ENCODE measurements around the gene CNTNAP5.

CNTNAP5 gene

DNA sequence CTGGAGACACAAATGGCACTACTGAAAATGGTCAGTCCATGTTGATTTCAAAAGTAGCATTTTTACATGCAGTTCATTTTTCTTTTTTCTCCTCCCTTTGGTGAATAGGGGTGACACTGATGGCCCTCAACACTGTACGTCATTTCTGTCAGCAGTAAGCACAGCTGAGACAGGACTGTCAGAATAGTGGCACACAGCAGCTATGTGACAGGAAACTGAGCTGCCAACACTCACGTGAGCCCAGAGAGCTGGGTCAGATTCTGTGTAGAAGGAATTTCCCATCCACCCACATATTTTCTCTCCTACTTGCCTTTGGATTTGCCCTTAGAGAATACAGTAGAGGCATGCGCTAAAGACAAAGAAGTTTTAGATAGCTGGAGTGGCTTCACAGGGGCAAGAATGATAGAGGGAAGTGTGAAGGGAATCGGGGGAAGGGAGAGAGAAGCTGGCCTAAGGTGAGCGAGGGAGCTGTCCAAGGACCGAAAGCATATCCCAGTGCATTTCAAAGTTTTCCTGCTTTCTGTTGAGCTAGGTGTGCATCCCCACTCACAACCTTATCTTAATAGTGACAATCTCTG, 476.6 kb downstream of the CNTNAP5 start:
- 88% methylated on average over 4 of the region's 6 CpGs for WGBS
- Histone ChIP-seq H2AK5ac (ENCODE audit: low read length, severe bottlenecking) (no peak overlapping the region), H3K36me3 (ENCODE audit: control insufficient read depth in 1 of 2, insufficient read depth in 2 of 2, low read depth in 1 of 2, low read length in 2 of 2) (no peaks in the 10 kb centered on the region), H3K4me2 (ENCODE audit: low read length, poor library complexity, severe bottlenecking) (no peak overlapping the region), H3K23ac (ENCODE audit: low read length in 2 of 2) (no peak overlapping the region), H3K9ac (ENCODE audit: low read length) (no peak overlapping the region), H4K91ac (ENCODE audit: low read length) (no peak overlapping the region), H3K27ac (ENCODE audit: low read length, poor library complexity, severe bottlenecking) (no peak overlapping the region), H3K4ac (ENCODE audit: low read depth in 1 of 2, low read length in 2 of 2) (no peak overlapping the region), H3K4me3 (ENCODE audit: insufficient read depth in 1 of 2, low read depth in 1 of 2, low read length in 2 of 2) (no peak overlapping the region), H2BK12ac (ENCODE audit: low read length in 2 of 2) (no peak overlapping the region), H2BK120ac (ENCODE audit: low read depth, low read length) (no peak overlapping the region), H3K79me1 (replicated peaks; ENCODE audit: low read length, poor library complexity, severe bottlenecking) (no peaks in the 10 kb centered on the region), H3K27me3 (ENCODE audit: control insufficient read depth in 1 of 2, insufficient read depth in 1 of 2, low read length in 2 of 2) (no peaks in the 10 kb centered on the region), H3K4me1 (ENCODE audit: control insufficient read depth, insufficient read depth, low read depth, low read length) (no peaks in the 10 kb centered on the region), H2BK15ac (ENCODE audit: low read depth, poor library complexity, severe bottlenecking) (no peak overlapping the region), H3K9me3 (ENCODE audit: control insufficient read depth, low read length) (peaks cover 4% of the 10 kb centered on the region), H2AFZ (ENCODE audit: low read depth, low read length) (no peak overlapping the region), H3K18ac (ENCODE audit: low read depth in 1 of 2, low read length in 2 of 2) (no peak overlapping the region), H3K14ac (ENCODE audit: low read length in 2 of 2) (no peak overlapping the region), H4K8ac (ENCODE audit: low read length) (no peak overlapping the region), H2BK5ac (ENCODE audit: low read depth, low read length, poor library complexity, severe bottlenecking) (no peak overlapping the region)
- DNase-seq: no peak

DNA sequence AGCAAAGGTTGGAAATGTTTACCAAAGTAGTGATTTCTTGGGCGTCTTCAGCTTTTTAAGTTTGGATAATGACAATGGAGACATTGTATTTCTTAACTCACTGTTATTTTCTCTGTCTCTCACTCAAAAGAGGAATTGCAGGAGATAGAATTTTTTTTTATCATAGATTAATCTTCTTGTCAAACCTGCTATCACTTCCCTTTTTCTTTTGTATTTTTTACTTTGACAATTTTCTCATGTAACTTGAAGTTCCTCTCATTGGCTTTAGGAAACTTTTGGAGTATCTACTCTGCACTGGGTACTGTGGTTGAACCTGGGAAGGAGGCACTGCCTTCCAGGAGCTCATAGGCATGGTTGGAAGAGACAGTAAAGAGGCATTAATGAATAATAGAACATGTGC, 489.1 kb downstream of the CNTNAP5 start:
- no peak overlapping the region for H3K4me2 ChIP-seq (ENCODE audit: low read length, poor library complexity, severe bottlenecking)
- no peak overlapping the region for H3K14ac ChIP-seq (ENCODE audit: low read length in 2 of 2)
- H3K4me1 ChIP-seq (ENCODE audit: control insufficient read depth, insufficient read depth, low read depth, low read length): no peaks in the 10 kb centered on the region
- H3K36me3 ChIP-seq (ENCODE audit: control insufficient read depth in 1 of 2, insufficient read depth in 2 of 2, low read depth in 1 of 2, low read length in 2 of 2): no peaks in the 10 kb centered on the region
- H2BK12ac ChIP-seq (ENCODE audit: low read length in 2 of 2): no peak overlapping the region
- H2BK15ac ChIP-seq (ENCODE audit: low read depth, poor library complexity, severe bottlenecking): no peak overlapping the region
- no peak overlapping the region for H3K23ac ChIP-seq (ENCODE audit: low read length in 2 of 2)
- H3K9me3 ChIP-seq (ENCODE audit: control insufficient read depth, low read length): no peaks in the 10 kb centered on the region
- no peak overlapping the region for H2BK120ac ChIP-seq (ENCODE audit: low read depth, low read length)
- no CpG with 5 or more reads among the region's 1 CpG for WGBS
- no peak overlapping the region for H2BK5ac ChIP-seq (ENCODE audit: low read depth, low read length, poor library complexity, severe bottlenecking)
- H2AK5ac ChIP-seq (ENCODE audit: low read length, severe bottlenecking): no peak overlapping the region
- no peak overlapping the region for H3K9ac ChIP-seq (ENCODE audit: low read length)
- H3K18ac ChIP-seq (ENCODE audit: low read depth in 1 of 2, low read length in 2 of 2): no peak overlapping the region
- DNase-seq: no peak
- H3K79me1 ChIP-seq (replicated peaks; ENCODE audit: low read length, poor library complexity, severe bottlenecking): no peaks in the 10 kb centered on the region
- H2AFZ ChIP-seq (ENCODE audit: low read depth, low read length): no peak overlapping the region
- no peak overlapping the region for H3K27ac ChIP-seq (ENCODE audit: low read length, poor library complexity, severe bottlenecking)
- H4K8ac ChIP-seq (ENCODE audit: low read length): no peak overlapping the region
- no peaks in the 10 kb centered on the region for H3K27me3 ChIP-seq (ENCODE audit: control insufficient read depth in 1 of 2, insufficient read depth in 1 of 2, low read length in 2 of 2)
- H3K4ac ChIP-seq (ENCODE audit: low read depth in 1 of 2, low read length in 2 of 2): no peak overlapping the region
- no peak overlapping the region for H3K4me3 ChIP-seq (ENCODE audit: insufficient read depth in 1 of 2, low read depth in 1 of 2, low read length in 2 of 2)
- no peak overlapping the region for H4K91ac ChIP-seq (ENCODE audit: low read length)

DNA sequence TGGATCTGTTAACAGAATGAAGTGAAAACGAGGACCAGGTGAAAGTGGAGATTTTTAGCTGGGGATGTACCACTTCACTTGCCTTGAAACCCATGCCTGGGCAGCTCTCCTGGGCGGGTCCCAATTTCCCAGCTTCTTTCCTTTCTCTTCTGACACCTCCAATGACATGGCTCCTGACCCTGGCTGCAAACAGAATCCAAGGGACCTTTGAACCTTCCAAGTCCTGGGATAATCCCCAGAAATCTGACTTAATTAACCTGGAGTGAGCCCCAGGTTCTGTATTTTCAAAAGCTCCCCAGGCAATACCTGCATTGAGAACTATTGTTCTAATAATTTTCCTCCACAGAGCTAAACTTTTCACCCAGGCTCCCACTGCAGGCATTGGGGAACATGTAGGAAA, 495.9 kb downstream of the CNTNAP5 start:
- H2BK120ac ChIP-seq (ENCODE audit: low read depth, low read length): no peak overlapping the region
- no peak overlapping the region for H3K4me3 ChIP-seq (ENCODE audit: insufficient read depth in 1 of 2, low read depth in 1 of 2, low read length in 2 of 2)
- H2AK5ac ChIP-seq (ENCODE audit: low read length, severe bottlenecking): no peak overlapping the region
- no peak overlapping the region for H2BK15ac ChIP-seq (ENCODE audit: low read depth, poor library complexity, severe bottlenecking)
- no peak overlapping the region for H4K91ac ChIP-seq (ENCODE audit: low read length)
- H3K9ac ChIP-seq (ENCODE audit: low read length): no peak overlapping the region
- H3K23ac ChIP-seq (ENCODE audit: low read length in 2 of 2): no peak overlapping the region
- no peak overlapping the region for H3K4me2 ChIP-seq (ENCODE audit: low read length, poor library complexity, severe bottlenecking)
- no peak overlapping the region for H2AFZ ChIP-seq (ENCODE audit: low read depth, low read length)
- no peak for DNase-seq
- no peak overlapping the region for H3K27ac ChIP-seq (ENCODE audit: low read length, poor library complexity, severe bottlenecking)
- no peaks in the 10 kb centered on the region for H3K79me1 ChIP-seq (replicated peaks; ENCODE audit: low read length, poor library complexity, severe bottlenecking)
- H2BK12ac ChIP-seq (ENCODE audit: low read length in 2 of 2): no peak overlapping the region
- H3K14ac ChIP-seq (ENCODE audit: low read length in 2 of 2): no peak overlapping the region
- 57% methylated on average over 2 of the region's 2 CpGs for WGBS
- H3K27me3 ChIP-seq (ENCODE audit: control insufficient read depth in 1 of 2, insufficient read depth in 1 of 2, low read length in 2 of 2): no peaks in the 10 kb centered on the region
- H3K18ac ChIP-seq (ENCODE audit: low read depth in 1 of 2, low read length in 2 of 2): no peak overlapping the region
- H3K4ac ChIP-seq (ENCODE audit: low read depth in 1 of 2, low read length in 2 of 2): no peak overlapping the region
- H3K36me3 ChIP-seq (ENCODE audit: control insufficient read depth in 1 of 2, insufficient read depth in 2 of 2, low read depth in 1 of 2, low read length in 2 of 2): no peaks in the 10 kb centered on the region
- H4K8ac ChIP-seq (ENCODE audit: low read length): no peak overlapping the region
- no peak overlapping the region for H2BK5ac ChIP-seq (ENCODE audit: low read depth, low read length, poor library complexity, severe bottlenecking)
- H3K9me3 ChIP-seq (ENCODE audit: control insufficient read depth, low read length): no peaks in the 10 kb centered on the region
- no peaks in the 10 kb centered on the region for H3K4me1 ChIP-seq (ENCODE audit: control insufficient read depth, insufficient read depth, low read depth, low read length)

DNA sequence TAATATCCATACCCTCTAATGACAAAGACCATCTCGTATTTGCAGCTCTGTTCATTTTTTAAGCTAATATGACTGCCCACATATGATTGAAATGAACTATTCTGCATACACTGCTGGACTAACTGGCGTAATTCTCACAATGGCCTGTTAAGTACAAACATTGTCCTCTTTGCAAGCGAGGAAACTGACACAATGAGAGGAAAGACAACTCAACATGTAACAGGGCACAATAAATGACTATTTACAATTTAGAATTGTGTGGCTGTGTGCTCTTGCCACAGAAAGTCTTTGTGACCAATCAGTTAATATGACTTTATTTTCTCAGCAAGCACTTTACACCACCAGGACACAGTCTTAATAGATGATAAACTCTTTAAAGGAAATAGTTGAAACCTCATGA, 498.0 kb downstream of the CNTNAP5 start:
- 75% methylated on average over 3 of the region's 3 CpGs for WGBS
- Histone ChIP-seq H2BK5ac (ENCODE audit: low read depth, low read length, poor library complexity, severe bottlenecking) (no peak overlapping the region), H3K9ac (ENCODE audit: low read length) (no peak overlapping the region), H3K9me3 (ENCODE audit: control insufficient read depth, low read length) (no peaks in the 10 kb centered on the region), H2AK5ac (ENCODE audit: low read length, severe bottlenecking) (no peak overlapping the region), H3K4me3 (ENCODE audit: insufficient read depth in 1 of 2, low read depth in 1 of 2, low read length in 2 of 2) (no peak overlapping the region), H2BK120ac (ENCODE audit: low read depth, low read length) (no peak overlapping the region), H4K8ac (ENCODE audit: low read length) (no peak overlapping the region), H3K27ac (ENCODE audit: low read length, poor library complexity, severe bottlenecking) (no peak overlapping the region), H3K23ac (ENCODE audit: low read length in 2 of 2) (no peak overlapping the region), H2BK12ac (ENCODE audit: low read length in 2 of 2) (no peak overlapping the region), H3K4ac (ENCODE audit: low read depth in 1 of 2, low read length in 2 of 2) (no peak overlapping the region), H3K79me1 (replicated peaks; ENCODE audit: low read length, poor library complexity, severe bottlenecking) (no peaks in the 10 kb centered on the region), H4K91ac (ENCODE audit: low read length) (no peak overlapping the region), H3K4me1 (ENCODE audit: control insufficient read depth, insufficient read depth, low read depth, low read length) (no peaks in the 10 kb centered on the region), H3K4me2 (ENCODE audit: low read length, poor library complexity, severe bottlenecking) (no peak overlapping the region), H3K27me3 (ENCODE audit: control insufficient read depth in 1 of 2, insufficient read depth in 1 of 2, low read length in 2 of 2) (no peaks in the 10 kb centered on the region), H2AFZ (ENCODE audit: low read depth, low read length) (no peak overlapping the region), H3K36me3 (ENCODE audit: control insufficient read depth in 1 of 2, insufficient read depth in 2 of 2, low read depth in 1 of 2, low read length in 2 of 2) (no peaks in the 10 kb centered on the region), H2BK15ac (ENCODE audit: low read depth, poor library complexity, severe bottlenecking) (no peak overlapping the region), H3K18ac (ENCODE audit: low read depth in 1 of 2, low read length in 2 of 2) (no peak overlapping the region), H3K14ac (ENCODE audit: low read length in 2 of 2) (no peak overlapping the region)
- no peak for DNase-seq
